ENCODE results near the gene CDC14B. TPM values are rescaled to one million over a fixed set of nuclear protein-coding genes. Genes with fewer than 3 reads are reported as not detected.

The CDC14B gene
- total RNA-seq, 4 donors from 2014 or later, result 5.8 to 10.9 (median 8.0) TPM

DNA sequence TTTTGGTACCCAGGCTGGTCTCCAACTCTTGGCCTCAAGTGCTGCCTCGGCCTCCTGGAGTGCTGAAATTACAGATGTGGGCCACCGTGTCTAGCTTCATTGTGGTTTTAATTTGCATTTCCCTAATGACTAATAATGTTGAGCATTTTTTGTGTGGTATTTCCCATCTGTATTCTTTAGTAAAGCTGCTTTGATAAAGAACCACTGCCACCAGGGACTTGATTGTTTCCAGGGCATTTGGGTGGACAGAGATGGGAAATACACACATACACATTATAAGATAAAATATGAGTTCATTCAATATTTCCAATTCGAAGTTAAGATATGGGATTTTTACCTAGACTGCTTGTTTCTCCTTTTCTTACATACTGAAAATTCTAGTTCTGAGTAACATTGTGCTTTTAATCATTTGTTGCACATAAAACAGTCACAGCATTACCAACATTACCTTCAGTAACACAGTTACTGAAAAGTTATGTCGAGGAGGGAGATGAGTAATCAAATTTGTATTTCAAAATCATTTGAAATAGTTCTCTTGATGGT lies 140.7 kb downstream of the CDC14B start:
- no peak overlapping the region for H3K4me3 ChIP-seq (ENCODE audit: low read depth, poor library complexity, severe bottlenecking)
- no peak for DNase-seq (ENCODE audit: low spot score in 2 of 2)
- WGBS, 2 donors, result 69 to 72% methylated on average over 4 of the region's 4 CpGs
- TF ChIP-seq POLR2A (IDR thresholded peaks at IDR 0.05), result no peak
- TF ChIP-seq, protein P1, sequence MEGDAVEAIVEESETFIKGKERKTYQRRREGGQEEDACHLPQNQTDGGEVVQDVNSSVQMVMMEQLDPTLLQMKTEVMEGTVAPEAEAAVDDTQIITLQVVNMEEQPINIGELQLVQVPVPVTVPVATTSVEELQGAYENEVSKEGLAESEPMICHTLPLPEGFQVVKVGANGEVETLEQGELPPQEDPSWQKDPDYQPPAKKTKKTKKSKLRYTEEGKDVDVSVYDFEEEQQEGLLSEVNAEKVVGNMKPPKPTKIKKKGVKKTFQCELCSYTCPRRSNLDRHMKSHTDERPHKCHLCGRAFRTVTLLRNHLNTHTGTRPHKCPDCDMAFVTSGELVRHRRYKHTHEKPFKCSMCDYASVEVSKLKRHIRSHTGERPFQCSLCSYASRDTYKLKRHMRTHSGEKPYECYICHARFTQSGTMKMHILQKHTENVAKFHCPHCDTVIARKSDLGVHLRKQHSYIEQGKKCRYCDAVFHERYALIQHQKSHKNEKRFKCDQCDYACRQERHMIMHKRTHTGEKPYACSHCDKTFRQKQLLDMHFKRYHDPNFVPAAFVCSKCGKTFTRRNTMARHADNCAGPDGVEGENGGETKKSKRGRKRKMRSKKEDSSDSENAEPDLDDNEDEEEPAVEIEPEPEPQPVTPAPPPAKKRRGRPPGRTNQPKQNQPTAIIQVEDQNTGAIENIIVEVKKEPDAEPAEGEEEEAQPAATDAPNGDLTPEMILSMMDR (IDR thresholded peaks at IDR 0.05), result no peak
- intact Hi-C loops (cut with DNase I; ENCODE audit: low total_unique reads), result no loop called here

GRCh38 chr9:96476591-96476990 lies 143.1 kb downstream of the CDC14B start:
- no peak for DNase-seq (ENCODE audit: low spot score in 2 of 2)
- TF ChIP-seq, protein P1 (IDR thresholded peaks at IDR 0.05), result no peak
- TF ChIP-seq POLR2A (IDR thresholded peaks at IDR 0.05), result no peak
- intact Hi-C loops (cut with DNase I; ENCODE audit: low total_unique reads), result no loop called here
- 81 to 86% methylated on average over 5 of the region's 5 CpGs for WGBS, 2 donors
- no peak overlapping the region for H3K4me3 ChIP-seq (ENCODE audit: low read depth, poor library complexity, severe bottlenecking)

GRCh38 chr9:96476013-96476412 lies 143.6 kb downstream of the CDC14B start:
- 92 to 94% methylated on average over 4 of the region's 4 CpGs for WGBS, 2 donors
- intact Hi-C loops (cut with DNase I; ENCODE audit: low total_unique reads), result no loop called here
- DNase-seq (ENCODE audit: low spot score in 2 of 2), result no peak
- TF ChIP-seq POLR2A (IDR thresholded peaks at IDR 0.05), result no peak
- TF ChIP-seq, protein P1 (IDR thresholded peaks at IDR 0.05), result no peak
- no peak overlapping the region for H3K4me3 ChIP-seq (ENCODE audit: low read depth, poor library complexity, severe bottlenecking)

- intact Hi-C loops (cut with DNase I; ENCODE audit: low total_unique reads), result no loop called here
- TF ChIP-seq, protein P1 (IDR thresholded peaks at IDR 0.05), result no peak
- no peak for TF ChIP-seq POLR2A (IDR thresholded peaks at IDR 0.05)
- H3K4me3 ChIP-seq (ENCODE audit: low read depth, poor library complexity, severe bottlenecking), result no peak overlapping the region
- DNase-seq (ENCODE audit: low spot score in 2 of 2), result no peak
- WGBS, 2 donors, result 94 to 96% methylated on average over 5 of the region's 5 CpGs
Observed at GRCh38 chr9:96467784-96468183, 151.9 kb downstream of the CDC14B start.

- no peak overlapping the region for H3K4me3 ChIP-seq (ENCODE audit: low read depth, poor library complexity, severe bottlenecking)
- WGBS, 2 donors, result 82 to 85% methylated on average over 6 of the region's 6 CpGs
Observed at GRCh38 chr9:96464426-96464825, 155.2 kb downstream of the CDC14B start.

More at GRCh38 chr9:96464426-96464825, 155.2 kb downstream of the CDC14B start:
- TF ChIP-seq POLR2A (IDR thresholded peaks at IDR 0.05), result no peak
- TF ChIP-seq, protein P1 (IDR thresholded peaks at IDR 0.05), result no peak
- intact Hi-C loops (cut with DNase I; ENCODE audit: low total_unique reads), result no loop called here
- DNase-seq (ENCODE audit: low spot score in 2 of 2), result no peak

All from lower leg skin (tissue), 4 donors.